GM19023 (cell line): ENCODE results near the gene CYP2E1.
"Not testable (repeated sequence)": the region's sequence is repeated elsewhere in the genome, so short reads cannot be mapped to it uniquely, and the experiment has no call there.

ENCODE experiments used
- ATAC-seq: cut with Tn5 transposase; IDR thresholded peaks from one replicate; pipeline ENCODE4 v1.9.1; 2021; ENCODE audit warnings: mild to moderate bottlenecking, moderate library complexity; ENCODE audit not compliant: unreplicated experiment

Gene CYP2E1

DNA sequence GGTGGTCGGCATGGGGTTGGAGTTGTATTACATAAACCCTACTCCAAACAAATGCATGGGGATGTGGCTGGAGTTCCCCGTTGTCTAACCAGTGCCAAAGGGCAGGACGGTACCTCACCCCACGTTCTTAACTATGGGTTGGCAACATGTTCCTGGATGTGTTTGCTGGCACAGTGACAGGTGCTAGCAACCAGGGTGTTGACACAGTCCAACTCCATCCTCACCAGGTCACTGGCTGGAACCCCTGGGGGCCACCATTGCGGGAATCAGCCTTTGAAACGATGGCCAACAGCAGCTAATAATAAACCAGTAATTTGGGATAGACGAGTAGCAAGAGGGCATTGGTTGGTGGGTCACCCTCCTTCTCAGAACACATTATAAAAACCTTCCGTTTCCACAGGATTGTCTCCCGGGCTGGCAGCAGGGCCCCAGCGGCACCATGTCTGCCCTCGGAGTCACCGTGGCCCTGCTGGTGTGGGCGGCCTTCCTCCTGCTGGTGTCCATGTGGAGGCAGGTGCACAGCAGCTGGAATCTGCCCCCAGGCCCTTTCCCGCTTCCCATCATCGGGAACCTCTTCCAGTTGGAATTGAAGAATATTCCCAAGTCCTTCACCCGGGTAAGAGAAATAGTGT, at the start of gene CYP2E1:
CYP2E1 (plus strand) TSS at position 407 of the 632 bp plus-strand sequence; CDS start at position 440, 33 bp downstream.
- ATAC-seq: no peak

DNA sequence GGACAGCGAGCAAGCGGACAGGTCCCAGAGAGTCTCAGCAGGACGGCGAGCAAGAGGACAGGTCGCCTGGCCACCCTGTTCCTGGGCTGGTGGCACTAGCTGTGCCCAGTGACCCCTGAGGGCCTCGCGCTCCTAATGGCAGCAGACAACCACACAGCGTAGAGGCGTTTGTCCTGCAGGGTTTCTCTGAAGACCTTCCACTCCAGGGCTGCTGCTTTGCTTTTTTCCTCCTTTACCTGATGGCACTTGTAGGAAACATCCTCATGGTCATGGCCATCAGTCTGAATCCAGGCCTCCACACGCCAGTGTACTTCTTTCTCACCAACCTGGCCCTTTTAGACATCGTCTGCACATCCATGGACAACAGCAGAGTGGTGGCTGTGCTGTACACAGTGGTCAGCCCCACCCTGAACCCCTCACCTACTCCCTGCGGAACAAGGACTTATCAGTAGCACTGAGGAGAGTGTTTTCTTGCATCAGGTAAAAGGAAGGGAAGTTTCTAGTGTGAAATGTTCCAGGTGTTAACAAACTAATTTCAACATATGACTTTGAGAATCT, 46.0 kb upstream of the CYP2E1 start:
- ATAC-seq: no peak

- ATAC-seq: no peak
Observed at GRCh38 chr10:133481657-133482056, 45.5 kb upstream of the CYP2E1 start.

- ATAC-seq: no peak
Observed at GRCh38 chr10:133484818-133485217, 42.3 kb upstream of the CYP2E1 start.

GRCh38 chr10:133487085-133487484, 40.1 kb upstream of the CYP2E1 start:
- ATAC-seq: no peak

GRCh38 chr10:133488354-133488753, 38.8 kb upstream of the CYP2E1 start:
- no peak for ATAC-seq

DNA sequence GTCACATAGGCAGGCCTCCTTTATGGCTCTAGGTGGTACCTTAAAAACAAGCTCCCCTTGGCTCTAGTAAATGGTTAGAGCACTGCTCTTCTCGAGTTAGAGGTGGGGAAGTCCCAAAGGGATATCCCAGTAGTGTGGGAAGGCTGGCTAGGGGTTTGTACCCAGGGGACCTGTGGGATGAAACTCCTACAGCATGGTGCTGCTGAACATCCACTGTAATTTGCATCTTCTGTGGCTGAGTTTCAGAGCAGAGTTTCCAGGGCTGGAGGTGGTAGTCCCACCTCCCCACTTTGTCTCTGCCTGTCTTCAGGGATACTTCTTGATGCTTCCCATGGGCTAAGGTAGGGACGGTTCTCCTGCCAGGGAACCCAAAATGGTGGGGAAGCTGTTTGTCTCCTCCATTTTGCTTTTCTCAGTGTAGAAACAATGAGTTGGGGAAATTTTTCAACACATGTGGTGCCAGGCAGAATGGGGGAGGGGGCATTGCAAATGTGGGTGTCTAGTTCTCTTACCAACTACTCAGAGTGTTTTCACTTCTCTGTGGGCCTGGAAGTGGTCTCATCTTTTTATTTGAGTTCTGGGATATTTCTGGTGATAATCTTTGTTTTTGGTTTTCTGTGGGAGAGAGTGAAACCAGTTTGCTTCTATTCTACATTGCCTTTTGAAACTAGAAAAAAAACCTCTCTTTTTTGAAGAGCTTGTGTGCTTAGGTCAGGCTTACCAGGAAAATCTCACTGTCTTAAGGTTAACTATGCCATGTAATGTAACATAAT, 37.2 kb upstream of the CYP2E1 start:
- no peak for ATAC-seq

DNA sequence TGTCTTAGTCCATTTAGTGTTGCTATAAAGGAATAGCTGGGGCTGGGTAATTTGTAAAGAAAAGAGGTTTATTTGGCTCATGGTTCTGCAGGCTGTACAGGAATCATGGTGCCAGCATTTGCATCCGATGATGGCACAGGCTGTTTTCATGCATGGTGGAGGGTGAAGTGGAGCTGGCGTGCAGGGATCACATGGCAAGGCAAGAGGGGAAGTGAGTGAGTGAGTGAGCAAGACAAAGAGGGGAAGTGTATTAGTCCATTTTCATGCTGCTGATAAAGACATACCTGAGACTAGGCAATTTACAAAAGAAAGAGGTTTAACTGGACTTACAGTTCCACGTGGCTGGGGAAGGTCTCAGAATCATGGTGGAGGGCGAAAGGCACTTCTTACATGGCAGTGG, 33.6 kb upstream of the CYP2E1 start:
- ATAC-seq: not testable (repeated sequence)

- ATAC-seq: not testable (repeated sequence)
Observed at GRCh38 chr10:133497363-133497762, 29.8 kb upstream of the CYP2E1 start.

GRCh38 chr10:133499176-133499575, 28.0 kb upstream of the CYP2E1 start:
- not testable (repeated sequence) for ATAC-seq

GRCh38 chr10:133500897-133501296, 26.3 kb upstream of the CYP2E1 start:
- ATAC-seq: not testable (repeated sequence)

DNA sequence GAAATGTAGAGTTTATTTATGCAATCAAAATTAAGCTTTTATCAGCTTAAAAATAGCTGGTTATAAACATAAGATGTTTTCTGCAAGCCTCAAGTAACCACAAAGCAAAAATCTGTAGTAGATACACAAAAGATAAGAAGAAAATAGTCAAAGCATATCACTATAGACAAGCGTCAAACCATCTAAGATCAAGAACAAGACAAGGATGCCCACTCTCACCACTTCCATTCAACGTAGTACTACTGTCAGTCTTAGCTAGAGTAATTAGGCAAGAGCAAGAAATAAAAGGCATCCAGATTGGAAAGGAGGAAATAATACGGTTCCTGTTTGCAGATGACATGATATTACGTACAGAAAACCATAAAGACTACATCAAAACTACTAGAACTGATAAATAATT, 17.5 kb upstream of the CYP2E1 start:
- ATAC-seq: no peak

- ATAC-seq: no peak
Observed at GRCh38 chr10:133511408-133511807, 15.8 kb upstream of the CYP2E1 start.

DNA sequence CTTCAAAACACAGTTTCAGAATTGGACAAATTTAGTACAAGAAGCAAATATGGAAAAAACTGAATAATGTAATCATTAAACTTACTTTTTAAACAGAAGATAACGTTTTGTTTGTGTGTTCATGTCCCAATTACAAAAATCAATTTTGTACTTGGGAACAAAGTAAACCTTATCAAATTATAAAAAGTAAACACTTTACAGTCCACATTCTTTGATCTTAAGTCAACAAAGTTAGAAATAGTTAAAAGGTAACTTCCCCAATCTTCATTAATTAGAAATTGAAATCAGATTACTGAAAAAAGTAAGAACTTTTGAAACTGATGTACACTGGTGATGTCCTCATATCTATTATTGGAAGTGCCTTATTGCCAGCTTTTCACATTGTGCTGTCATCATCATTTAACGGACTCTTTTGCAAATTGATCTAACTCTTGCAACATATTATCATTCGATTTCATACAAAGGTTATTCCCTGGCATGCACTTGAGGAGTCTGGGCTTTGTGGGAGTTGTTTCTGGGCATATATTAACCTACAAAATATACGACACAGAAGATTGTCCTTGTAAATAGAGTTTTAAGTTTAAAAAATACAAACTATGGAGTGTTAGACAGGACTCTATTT, 15.1 kb upstream of the CYP2E1 start:
- no peak for ATAC-seq

DNA sequence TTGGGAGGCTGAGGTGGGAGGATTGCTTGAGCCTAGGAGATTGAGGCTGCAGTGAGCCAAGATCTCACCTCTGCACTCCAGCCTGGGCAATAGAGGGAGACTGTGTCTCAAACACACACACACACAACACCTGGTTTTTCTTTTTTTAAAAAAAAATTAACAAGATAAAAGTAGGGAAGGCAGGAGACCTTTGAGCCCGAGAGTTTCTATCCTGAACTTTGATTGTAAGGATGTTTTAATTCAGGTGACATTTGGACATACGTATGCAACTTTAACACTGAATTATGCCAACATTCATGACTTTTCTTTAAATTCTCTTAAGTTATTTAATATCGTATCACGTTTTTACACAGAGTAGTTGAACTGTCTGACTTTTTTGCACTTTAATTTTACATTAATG, 11.7 kb upstream of the CYP2E1 start:
- no peak for ATAC-seq

DNA sequence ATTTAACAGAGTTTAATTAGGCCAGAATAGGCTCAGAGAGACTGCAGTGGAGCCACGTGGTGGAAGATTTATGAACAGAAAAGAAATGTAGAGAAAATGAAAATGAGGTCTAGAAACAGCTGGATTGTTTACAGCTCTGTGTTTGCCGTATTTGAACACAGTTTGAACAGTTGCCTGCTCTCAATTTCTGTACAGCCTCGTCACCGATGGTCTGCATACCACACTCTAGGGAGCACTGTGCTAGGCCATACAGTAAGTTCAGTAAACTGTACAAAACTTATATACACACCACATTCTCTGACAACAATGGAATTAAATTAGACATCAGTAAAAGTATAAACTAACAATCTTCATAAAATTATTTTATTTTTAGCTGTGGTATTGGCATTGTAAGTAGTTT, 11.1 kb upstream of the CYP2E1 start:
- no peak for ATAC-seq

GRCh38 chr10:133518517-133518916, 8.6 kb upstream of the CYP2E1 start:
- not testable (repeated sequence) for ATAC-seq

DNA sequence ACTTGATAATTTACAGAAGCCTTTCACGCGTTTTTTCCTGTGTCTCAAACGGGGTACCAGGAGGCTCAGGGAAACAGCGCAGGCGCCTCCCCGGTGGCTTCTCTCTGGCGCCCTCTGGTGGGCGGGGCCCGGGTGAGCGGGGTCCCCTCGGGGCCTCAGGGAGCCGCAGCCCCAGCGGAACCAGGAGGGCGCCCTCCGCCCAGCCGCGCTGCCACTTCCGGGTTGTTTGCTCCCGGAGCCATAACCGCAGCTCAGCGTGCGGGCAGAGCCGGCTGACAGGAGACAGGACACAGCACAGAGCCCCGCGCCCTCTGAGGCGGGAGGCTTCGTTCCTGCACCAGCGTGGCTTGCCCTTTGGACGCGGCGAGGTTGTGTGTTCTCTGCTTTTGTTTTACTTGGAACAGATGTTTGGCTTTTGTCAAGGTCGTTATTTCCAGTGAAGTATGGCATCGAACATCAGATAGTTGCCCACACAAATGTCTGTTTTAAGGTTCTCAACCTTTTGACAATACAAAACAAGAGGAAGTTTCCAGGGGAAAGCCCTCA, 6.9 kb upstream of the CYP2E1 start:
- peak; percentile 72 for ATAC-seq

GRCh38 chr10:133523631-133524203, 3.4 kb upstream of the CYP2E1 start:
- no peak for ATAC-seq

GRCh38 chr10:133525444-133525843, 1.7 kb upstream of the CYP2E1 start:
- no peak for ATAC-seq

- ATAC-seq: no peak
Observed at GRCh38 chr10:133527771-133528271, 658 bp downstream of the CYP2E1 start.
